GM18858 (cell line): ENCODE results near the gene ING5.
"Not testable (repeated sequence)": the region's sequence is repeated elsewhere in the genome, so short reads cannot be mapped to it uniquely, and the experiment has no call there.

ENCODE experiments used
- ATAC-seq: cut with Tn5 transposase; IDR thresholded peaks from one replicate; pipeline ENCODE4 v1.9.1; 2021; ENCODE audit not compliant: unreplicated experiment

The ING5 gene

GRCh38 chr2:241736111-241736510 is 34.3 kb downstream of the ING5 start:
- ATAC-seq, result no peak

DNA sequence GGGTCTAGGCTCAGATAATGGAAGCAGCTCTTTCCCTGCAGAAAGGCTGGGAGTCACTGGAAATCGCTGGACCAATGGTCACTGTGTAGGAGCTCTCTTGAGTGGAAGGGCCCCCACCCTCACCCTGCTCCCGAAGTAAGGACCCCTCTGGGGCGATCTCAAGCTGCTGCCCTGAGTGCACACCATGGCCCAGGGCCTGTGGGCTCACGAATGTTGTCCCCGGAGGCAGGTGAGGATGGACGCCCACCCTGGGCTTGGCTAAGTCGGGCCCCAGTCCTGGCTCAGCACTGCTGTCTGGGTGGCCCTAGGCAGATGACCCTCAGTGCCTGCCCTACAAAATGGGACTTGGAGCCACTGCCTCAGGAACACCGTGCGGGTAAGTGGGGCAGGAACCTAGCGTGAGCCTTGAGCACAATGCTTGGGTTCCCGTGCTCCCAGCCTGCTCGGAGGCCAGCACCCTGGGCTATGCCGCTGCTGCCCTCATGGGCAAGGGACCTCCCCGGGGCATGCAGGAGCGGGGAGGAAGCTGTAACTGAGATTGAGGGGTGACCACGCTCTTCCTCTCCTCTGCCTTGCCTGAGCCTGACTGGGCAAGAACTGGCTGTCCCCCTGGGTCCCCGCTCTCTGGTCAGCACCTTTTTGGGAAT is 36.3 kb downstream of the ING5 start:
- no peak for ATAC-seq

- no peak for ATAC-seq
These were observed 37.3 kb downstream of the ING5 start for GRCh38 chr2:241739177-241739576.

- ATAC-seq, result no peak
These were observed 37.8 kb downstream of the ING5 start for GRCh38 chr2:241739651-241740050.

DNA sequence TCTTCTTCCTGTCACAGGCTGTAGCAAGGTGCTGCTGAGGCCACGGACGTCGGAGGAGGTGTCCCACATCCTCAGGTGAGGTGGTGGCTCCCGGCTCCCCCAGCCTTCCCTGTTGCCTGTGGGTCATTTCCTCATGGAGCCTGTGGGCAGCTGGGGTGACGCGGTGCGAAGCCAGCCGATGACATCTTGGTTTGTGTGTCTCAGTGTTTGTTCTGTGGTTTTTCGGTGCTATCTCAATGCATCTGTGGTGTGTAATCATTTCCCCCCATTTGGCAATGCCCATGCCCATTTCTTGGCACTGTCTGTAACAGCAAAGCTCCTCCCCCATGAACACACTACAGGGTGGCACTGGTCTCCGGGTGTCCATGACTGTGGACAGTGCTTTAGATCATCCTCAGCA is 39.2 kb downstream of the ING5 start:
- no peak for ATAC-seq

DNA sequence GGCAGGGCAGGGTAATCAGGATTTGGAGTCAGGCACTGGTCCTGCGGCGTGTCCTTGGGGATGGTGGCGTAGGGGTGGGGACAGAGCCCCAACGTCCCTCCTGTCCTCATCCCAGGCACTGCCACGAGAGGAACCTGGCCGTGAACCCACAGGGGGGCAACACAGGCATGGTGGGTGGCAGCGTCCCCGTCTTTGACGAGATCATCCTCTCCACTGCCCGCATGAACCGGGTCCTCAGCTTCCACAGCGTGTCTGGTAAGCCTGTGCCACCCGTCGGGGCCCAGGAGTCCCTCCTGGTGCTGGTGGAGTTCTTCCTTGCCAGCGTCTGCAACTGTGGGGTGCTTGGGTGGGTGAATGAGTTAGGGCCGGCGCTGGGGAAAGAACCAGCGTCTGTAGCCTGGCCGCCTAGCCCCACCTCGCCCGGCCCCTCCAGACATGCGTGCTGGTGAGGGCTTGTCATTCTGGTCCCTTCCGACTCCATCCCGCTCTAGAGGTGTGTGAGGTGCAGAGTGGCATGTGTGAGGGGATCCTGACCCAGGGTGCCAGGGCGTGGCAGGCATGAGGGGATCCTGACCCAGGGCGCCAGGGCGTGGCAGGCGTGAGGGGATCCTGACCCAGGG is 40.6 kb downstream of the ING5 start:
- no peak for ATAC-seq

- ATAC-seq, result not testable (repeated sequence)
These were observed 41.2 kb downstream of the ING5 start for GRCh38 chr2:241743008-241743407.

DNA sequence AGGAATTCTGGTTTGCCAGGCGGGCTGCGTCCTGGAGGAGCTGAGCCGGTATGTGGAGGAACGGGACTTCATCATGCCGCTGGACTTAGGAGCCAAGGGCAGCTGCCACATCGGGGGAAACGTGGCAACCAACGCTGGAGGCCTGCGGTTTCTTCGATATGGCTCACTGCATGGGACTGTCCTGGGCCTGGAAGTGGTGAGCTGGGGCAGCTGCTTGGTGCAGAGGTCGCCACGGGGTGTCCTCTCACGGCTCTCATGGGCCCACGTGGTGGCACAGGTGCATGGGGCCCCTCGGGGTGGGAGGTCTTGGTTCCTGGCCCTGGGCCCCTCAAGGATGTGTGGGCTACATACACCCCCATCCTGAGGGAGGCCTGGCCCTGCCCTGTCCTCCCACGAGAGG is 41.8 kb downstream of the ING5 start:
- no peak for ATAC-seq

GRCh38 chr2:241744028-241744754 is 42.4 kb downstream of the ING5 start:
- ATAC-seq, result no peak

DNA sequence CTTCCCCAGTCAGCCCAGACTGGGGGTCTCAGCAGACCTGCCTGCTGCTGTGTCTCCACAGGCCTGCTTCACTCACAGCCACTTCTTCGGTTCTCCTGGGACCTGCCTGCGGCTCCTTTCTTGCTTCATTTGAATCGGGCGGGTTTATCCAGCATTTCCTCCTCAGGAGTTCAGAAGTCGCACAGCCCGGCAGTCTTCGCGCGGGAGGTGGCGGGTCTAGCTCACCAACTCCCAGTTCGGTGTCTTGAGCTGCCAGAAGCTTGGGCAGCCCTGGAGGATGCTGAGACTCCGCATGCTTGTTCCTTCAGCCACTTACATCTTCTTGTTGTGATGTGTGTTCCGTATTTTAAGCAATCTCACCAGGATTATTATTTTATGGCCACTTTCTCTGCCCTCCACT is 43.4 kb downstream of the ING5 start:
- ATAC-seq, result no peak

DNA sequence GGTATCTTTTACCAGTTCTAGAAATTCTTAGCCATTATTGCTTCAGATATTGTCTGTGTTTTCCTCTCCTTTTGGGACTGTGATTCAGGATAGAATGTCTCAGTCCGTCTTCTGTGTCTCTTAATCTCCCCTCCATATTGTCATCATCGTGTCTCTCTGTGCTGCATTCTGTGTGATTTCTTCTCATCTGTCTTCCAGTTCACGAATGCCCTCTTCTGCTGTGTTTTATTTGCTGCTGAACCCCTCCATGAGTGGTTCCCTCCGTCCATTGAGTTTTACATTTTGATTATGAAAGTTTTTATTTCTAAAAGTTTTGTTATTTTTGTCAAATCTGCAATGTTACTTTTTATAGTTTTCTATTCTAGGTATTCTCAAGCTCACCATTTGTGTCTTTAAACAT is 44.2 kb downstream of the ING5 start:
- ATAC-seq, result no peak

GRCh38 chr2:241748468-241749256 is 46.8 kb downstream of the ING5 start:
- no peak for ATAC-seq

DNA sequence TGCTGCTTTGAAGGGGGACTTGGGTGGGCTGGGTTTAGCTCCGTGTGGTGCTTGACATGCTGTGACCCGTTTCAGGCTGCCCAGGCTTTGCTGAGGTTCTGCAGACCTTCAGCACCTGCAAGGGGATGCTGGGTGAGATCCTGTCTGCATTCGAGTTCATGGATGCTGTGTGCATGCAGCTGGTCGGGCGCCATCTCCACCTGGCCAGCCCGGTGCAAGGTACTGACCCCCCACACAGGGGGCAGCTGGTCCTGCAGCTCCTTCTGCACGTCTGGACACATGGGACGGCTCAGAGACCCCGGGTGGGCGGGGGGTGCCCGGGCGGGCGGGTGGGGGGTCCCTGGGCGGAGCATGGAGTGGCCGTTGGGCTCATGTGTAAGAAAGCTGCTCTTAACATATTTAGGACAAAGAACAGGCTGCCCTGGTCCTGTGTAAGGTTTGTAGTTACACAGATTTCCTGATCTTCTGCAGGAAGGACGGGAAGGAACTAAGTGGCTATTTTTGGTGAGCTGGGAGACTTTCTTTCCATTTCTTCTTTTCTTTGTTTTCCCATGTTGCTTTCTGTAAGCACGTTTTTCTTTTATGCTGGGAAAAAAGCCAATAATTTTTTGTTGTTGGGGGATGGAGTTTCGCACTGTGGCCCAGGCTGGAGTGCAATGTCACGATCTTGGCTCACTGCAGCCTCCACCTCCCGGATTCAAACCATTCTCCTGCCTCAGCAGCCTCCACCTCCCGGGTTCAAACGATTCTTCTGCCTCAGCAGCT is 48.4 kb downstream of the ING5 start:
- no peak for ATAC-seq

DNA sequence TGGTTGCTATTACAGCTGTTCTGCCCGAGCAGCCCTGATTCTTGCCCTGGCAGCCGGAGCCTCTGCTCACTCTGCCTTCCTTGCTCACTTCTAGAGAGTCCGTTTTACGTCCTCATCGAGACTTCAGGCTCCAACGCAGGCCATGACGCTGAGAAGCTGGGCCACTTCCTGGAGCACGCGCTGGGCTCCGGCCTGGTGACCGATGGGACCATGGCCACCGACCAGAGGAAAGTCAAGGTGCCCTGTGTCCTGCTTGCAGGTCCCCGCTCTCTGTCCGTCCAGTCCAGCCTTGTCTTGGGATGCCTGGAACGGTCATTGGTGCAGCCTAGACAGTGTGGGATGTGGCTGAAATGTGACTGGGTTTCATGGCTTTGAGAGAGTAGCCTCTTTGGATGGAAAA is 49.3 kb downstream of the ING5 start:
- no peak for ATAC-seq

DNA sequence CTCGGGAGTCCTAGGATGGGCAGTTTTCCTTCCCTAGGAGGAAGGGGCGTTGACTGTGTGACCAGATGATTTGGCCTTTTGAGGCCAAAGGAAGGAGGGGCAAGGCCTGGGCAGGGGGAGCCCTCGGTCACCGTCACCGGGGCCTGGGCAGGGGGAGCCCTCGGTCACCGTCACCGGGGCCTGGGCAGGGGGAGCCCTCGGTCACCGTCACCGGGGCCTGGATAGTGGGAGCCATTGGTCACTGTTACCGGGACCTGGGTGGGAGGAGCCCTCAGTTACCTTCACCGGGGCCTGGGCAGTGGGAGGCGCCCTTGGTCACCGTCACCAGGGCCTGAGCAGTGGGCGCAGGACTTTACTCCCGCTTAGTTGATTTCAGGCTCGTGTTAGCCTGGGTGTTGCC is 49.9 kb downstream of the ING5 start:
- no peak for ATAC-seq

GRCh38 chr2:241752253-241752652 is 50.4 kb downstream of the ING5 start:
- ATAC-seq, result no peak

DNA sequence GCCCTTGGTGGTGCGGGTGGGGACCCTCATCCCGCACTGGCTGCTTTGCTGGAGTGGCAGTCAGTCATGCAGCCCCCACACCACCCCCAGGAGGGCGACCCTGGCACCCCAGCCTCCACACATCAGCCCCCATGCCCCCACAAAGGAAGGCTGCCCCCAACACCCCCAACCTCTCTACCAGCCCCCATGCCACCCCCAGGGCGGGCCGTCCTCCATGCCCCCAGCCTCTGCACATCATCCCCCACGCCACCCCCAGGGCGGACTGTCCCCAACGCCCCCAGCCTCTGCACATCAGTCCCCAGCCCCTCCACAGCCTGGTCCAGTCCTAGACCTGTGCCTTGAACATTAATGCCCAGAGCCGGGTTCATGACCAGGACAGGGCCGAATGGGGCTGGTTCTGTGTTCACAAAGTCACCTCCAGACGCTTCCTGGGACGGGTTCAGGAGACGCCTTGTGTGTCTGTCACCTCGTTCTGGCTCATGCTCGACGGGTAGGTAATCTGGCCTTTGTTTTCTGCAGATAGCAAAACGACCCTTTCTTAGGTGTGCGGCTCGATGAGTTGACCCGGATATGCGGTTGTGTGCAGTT is 50.9 kb downstream of the ING5 start:
- no peak for ATAC-seq

GRCh38 chr2:241753493-241753892 is 51.7 kb downstream of the ING5 start:
- ATAC-seq, result no peak

GRCh38 chr2:241754042-241754441 is 52.2 kb downstream of the ING5 start:
- no peak for ATAC-seq

DNA sequence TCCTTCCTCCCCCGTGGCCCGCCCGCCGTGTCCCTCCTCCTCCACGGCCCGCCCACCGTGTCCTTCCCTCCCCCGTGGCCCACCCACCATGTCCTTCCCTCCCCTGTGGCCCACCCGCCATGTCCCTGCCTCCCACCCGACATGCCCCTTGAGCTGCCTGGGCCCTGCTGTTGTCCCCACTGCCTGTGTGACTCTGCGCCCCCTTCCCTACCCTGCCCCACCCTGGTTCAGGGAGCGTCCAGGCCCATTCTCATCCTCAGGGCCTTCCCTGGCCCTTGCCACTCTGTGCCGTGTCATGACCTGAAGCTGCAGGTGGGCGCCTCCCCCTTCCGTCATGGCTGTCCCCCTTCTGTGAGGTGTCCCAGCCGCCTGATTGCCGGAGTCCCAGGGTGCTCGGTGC is 53.3 kb downstream of the ING5 start:
- ATAC-seq, result no peak

- no peak for ATAC-seq
These were observed 53.9 kb downstream of the ING5 start for GRCh38 chr2:241755777-241756176.
